Measurements from ENCODE around the gene C11orf58. TPM values are rescaled to one million over a fixed set of nuclear protein-coding genes. Genes with fewer than 3 reads are reported as not detected.

The C11orf58 gene
- total RNA-seq, 1 donor from 2014 or later = 127 TPM

DNA sequence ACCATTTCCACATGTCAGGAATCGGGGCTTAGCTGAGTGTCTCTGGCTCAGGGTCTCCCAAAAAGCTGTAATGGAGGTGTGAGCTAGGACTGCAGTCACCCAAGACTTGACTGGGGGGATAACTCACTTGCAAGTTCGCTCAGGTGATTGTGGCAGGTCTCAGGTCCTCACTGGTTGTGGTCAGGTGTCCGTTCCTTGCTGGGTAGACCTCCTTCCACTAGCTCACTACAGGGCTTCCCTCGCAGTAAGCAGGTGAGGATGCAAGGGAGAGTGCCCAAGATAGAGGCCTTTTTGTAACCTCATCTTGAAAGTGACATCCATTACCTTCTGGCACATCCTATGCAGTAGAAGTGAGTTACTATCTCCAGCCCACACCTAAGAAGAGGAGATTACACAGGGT is 29.5 kb downstream of the C11orf58 start:
- no peak for DNase-seq (ENCODE audit: low read depth)

DNA sequence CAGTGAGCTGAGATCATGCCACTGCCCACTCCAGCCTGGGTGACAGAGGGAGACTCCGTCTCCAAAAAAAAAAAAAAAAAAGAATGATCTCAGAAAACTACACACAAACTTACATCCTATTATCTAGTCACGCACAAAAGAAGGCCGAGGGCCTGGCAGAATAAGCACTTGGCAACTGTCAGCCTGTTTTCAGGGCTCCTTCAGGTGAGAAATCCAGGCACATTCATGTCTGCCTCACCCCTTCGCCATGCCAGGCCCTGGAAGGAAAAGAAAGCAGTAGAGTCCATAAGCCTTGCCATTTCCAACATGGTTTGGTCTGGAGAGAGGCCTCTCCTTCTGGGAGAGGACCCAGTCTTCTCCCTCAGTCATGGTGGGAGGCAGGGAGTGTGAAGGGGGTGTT is 30.9 kb downstream of the C11orf58 start:
- no peak for DNase-seq (ENCODE audit: low read depth)

DNA sequence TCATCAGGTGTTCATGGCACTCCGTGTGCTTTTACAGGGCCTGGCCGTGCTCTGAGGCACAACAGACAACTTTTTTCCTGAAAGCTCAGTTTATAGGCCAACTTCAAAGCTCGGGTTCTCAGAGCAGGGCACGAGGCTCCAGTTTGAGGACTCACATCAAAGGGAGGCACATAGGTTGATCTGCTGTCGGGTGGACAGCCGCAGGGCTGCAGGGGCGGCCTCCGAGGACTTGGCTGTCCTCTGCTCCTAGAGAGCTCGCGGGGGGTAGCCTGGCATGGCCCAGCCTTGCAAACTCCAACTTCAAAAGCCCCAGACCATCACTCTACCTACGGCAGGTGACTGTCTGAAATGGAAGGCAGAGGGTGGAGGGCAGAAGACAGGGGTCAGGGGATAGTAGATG is 31.6 kb downstream of the C11orf58 start:
- DNase-seq (ENCODE audit: low read depth) = no peak

DNA sequence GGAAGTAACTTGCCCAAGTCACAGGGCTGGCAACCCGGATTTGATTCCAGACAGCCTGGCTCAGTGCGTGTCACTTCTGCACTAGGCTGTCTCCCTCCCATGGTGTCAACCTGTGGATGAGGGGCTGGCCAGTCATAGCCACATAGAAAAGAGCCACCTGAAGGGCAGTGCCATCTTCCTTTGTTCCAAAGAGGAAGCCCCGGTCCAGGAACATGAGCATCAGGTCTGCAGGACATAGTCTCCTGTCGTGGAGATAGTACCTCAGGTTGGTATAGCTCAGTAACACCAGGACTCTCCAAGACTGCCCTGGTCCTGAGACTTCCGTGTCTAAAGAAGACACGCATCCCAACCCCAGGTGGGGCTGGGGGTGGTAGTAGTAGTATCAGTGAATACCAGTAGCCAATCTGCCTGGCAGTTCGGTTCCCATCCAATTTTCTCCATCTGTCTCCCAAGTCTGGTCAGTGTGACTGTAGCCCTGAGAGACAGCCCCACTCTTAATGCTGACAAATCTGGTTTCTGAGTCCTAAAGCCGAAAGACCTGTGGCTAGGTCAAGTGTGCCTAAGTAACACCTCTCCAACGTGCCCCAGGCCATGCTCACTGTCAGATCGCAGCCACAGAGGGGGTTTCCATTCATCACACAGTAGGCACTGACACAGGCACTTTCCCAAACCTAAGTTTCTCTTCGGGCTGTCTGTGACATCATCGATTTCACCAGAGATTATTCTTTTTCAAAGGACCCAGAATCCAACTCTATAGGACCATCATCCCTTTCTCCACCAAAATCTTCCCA is 33.1 kb downstream of the C11orf58 start:
- DNase-seq (ENCODE audit: low read depth) = no peak

DNA sequence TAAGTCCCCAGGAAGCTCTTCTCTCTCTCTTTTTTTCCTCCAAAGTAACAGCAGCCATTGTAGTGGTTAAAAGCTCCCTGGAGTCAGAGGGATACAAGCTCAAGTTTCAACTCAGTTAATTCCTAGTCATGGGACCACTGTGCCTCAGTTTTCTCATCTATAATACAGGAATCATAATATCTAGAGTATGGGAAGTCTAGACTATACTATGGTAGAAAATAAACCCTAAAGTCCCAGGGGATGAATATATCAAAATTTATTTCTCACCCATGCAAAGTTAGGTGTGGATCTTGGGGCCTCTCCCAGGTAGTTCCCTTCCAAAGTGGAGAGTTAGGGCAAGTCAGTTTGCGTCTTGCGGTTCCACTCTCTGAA is 33.7 kb downstream of the C11orf58 start:
- DNase-seq (ENCODE audit: low read depth) = no peak

DNA sequence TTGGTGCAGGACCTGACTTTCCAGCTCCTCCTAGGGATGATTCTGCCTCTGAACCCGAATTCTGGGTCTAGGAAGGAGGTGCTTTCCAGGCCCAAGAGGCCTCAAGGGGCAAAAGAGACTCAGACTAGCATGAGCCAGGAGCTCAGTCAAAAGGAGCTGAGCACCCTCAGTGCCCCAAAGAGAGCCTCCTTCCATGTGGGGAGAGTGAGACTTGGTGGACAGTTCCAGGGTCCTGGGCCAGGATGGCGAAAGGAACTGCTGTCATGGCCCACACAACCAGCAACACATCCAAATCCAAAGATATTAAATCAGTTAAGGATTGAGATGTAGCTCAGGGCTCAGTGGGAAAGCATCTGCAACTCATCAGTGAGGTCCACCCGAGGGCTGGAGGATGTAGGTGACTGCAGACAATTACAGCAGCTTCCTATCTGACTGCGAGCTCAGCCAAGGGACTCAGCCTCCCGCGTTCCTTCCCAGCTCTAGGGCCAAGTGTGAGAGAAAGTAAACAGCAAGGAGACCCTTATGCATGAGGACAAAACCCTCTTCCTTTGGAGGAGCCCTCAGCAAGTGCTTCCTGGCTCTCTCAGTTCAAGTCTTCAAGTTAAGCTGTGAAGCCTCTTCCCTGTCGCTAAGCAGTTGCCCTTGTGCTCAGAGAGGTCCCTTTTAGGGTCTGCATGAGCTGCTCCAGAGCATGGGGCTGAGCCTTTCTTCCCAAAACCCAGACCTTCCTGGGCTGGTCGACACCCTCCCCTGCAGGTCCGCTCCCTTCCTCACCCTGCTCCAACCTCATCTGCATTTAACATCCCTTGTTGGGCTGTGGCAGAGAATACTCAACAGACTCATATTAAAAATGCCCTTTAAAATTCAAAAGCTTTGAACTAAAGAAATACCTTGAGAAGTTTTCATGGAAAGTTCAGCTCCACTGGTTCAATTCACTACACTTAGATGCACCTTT is 35.8 kb downstream of the C11orf58 start:
- DNase-seq (ENCODE audit: low read depth) = no peak

DNA sequence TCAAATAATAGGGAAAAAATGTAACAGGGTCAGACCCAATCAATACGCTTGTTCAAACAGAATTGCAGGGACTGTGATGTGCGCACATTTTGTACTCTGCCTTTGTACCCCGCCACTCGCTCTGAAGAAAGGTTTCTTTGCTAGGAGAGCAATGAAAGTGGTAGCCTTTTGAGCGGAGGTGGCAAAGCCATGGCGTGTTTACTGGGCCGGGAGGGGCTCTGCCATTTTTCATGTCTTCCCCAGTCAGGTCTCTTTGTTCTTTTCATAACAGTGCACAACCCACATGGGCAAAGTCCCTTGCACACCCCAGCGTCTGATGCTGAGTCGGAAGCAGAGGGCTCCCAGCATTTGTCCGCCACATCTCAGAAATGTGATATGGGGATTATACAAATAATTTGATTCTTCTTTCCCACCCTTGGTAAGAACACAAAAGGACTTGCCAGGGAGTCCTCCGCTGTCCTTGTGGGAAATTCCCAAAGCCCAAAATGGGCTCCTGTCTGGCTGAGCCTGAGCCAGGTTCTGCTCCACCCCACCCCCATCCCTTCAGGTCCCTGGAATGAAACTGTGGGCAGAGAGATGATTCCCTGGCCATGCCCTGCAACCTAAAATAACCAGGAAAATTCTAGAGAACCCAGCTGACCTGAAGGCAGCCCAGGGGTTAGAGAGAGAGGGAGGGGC is 36.6 kb downstream of the C11orf58 start:
- peak; percentile 34 for DNase-seq (ENCODE audit: low read depth)

DNA sequence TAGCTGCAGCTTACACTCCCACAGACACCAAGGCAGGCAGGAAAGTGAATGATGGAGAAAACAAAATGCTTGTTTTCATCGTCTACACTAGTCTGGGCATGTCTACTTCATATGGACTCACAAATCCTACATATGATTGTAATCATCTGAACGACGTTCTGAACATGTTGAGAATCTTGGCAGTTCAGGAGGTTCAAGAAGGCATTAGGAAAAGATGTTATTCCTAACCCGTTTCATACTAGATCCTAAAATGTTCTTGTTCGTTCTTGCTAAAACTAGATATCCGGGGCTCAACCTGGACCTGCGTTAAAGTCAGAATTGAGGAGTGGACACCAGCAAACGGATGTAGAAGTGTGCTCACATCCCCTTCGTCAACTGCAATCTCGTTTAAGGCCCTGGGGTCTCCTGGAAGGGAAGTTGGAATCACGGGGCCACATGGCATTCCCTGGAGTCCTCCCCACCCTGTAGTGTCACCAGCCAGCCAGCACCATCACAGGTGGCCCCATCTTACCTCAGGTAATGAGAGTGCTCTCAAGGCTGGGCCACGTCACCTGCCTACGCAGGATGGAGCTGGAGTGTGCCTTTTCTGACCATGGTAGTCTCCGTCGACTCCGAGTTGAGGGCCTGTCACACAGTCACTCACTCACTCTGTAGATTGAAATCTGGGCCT is 37.3 kb downstream of the C11orf58 start:
- no peak for DNase-seq (ENCODE audit: low read depth)

DNA sequence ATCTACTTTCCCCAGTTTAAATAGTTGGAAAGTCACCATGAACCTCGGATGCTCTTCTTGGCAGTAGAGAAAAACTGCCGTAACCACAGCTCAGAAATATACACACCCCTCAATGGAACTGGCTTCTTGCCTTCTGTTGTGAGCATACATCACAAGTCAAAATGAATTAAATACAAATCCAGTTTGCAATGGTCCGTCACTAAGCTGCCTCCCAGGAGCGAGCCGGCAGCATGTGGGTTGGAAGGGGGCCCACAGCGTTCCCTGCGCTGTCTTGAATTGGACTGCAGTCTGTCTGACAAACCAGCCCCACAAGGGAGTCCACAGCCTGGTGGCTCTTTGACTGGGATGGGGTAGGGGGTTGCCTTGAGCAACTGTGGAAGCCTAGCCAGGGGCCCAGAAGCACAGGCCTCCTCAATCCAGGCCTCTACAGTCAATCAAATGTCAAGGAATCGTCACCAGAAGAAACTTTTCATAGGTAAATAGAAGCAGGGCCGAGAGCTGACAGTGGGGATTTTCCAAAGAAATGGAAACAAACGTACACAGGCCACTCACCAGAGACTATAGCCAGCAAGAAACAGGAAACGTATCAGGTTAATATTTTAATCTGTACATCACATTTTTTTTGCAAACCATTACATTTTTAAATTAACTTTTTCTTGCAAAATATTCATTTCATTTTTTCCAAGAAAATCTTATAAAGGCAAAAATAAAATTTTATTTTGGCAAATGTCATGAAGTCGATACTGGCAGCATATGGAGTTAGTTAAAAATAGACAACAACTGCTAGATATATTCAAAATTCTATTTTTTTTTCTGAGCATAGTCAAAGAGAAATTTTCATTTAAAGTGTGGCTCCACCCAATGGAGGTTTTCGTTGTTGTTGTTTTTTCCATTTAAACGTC is 38.5 kb downstream of the C11orf58 start:
- no peak for DNase-seq (ENCODE audit: low read depth)

DNA sequence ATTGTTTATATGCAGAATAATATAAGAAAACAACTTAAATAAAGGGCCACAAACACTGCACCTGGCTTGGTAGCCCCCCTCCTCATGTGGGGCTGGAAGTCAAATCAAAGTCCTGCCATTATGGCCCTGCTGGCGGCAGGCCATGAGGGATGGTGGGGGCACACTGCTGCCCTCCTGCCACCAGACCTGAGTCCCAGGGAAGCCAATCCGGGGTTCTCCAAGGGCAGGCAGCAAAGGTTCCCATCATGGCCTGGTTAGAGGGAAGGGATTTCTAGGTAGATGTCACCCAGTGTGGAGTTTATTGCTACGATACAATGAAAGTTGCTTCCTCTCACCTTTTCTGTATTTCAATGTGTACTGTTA is 39.1 kb downstream of the C11orf58 start:
- DNase-seq (ENCODE audit: low read depth) = no peak

DNA sequence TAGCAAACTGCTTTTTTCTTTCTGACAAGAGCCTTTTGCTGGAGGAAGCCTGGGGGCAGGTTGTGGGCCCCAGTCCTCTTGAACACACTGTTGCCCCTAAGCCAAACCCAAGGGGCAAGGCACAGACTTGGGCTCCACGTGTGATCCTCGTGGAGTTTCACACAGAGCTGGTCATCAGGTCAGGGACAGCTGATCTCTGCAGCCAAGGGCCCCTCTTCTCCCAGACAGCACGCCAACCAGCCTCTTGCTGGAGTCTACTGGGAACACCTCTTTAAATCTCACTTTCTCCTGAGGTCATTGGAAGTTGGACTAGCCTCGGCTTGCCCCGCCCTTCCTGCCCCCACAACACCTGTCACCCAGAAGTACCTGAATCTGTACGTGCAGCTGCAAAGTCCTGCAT is 39.8 kb downstream of the C11orf58 start:
- DNase-seq (ENCODE audit: low read depth) = no peak

DNA sequence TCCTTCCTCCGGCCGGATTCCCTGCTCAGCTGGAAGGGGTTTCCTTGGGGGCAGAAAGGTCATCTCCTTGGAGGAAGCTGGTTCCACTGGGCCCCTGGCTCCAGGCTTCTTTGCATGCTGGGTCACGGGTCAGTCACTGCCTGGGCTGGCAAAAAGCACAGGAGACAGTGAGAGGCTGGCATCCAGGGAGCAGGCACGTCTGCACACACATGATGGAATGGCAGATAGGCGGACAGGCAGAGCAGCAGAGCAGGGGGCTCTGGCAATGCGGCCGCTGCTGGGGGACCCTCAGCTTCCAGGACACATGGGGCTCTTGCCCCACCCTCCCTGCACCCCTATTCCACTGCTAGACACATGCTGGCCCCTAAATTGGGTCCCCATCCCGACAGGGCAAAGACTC is 40.4 kb downstream of the C11orf58 start:
- no peak for DNase-seq (ENCODE audit: low read depth)

DNA sequence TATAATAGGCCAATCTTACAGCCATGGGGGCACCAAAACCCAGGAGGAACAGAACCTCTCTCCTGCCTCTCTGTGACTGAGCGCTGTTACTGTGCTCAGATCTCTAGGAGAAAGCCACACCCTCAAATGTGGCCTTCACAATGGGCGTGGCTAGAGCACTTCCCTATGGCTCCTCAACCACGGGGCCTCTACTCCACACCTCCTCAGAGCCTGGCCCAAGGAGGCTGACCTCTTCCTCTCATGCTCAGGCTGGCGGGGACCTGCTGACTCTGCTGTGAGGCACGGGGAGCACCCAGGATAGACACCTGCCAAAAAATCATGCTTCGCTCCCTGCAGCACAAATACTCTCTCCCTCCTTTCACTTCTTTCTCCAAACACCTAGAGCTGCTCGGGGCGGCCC is 41.0 kb downstream of the C11orf58 start:
- no peak for DNase-seq (ENCODE audit: low read depth)

DNA sequence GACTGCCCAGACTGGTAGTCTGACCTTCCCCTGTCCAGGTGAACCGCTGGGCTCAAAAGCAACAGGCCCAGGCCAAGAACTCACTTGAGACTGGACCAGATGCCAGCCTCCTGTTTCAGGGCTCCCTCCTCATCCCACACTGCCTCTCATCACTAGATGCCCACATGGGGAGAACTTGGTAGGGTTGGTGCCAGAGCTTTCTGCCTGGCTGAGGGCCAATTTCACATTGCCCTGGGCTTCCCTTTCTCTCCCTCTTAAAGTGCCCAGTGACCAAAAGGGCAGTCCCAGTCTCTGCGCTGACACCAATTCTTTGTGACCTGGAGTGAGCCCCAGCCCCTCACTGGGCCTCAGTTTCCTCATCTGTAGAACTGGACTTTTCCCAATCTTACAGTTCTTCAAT is 41.7 kb downstream of the C11orf58 start:
- no peak for DNase-seq (ENCODE audit: low read depth)

DNA sequence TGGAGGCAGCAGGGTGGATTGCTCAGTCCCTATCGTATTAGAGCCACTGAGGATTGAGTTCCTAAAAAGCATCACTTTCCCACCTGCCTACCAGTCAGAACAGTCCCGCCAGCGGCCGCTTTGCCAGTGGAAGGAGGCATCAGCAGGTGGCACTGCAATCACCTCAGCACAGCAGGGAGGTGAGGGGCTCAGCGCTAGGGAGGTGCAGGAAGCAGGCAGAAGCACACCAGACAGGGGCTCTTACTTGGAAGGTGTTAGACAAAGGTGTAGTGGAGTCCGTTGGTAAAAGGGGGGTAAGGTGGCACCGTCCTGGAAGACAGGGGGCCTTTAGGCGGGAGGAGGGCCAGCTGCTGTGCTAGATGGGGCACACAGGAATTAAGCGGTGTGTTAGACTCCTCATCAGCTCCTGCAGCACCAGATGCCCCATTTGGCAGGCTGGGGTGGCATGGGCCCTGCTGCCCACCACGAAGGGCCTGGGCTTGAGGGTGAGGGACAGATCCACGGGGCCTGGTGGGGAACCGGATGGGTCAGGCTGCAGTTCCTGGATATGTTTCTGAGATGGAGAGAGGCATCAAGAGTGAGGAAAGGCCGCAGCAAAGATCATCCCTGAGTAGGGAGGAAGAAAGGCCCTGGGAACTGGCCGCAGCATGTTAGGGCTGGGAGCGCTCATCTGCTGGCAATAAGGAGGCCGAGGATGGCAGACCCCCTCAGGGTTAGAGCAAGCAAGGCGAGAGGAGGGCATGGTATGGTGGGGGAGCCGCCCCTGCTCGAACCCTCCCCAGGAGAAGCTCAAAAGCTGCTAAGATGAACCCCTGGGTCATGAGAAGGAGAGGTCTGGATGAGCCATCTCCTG is 42.5 kb downstream of the C11orf58 start:
- no peak for DNase-seq (ENCODE audit: low read depth)

DNA sequence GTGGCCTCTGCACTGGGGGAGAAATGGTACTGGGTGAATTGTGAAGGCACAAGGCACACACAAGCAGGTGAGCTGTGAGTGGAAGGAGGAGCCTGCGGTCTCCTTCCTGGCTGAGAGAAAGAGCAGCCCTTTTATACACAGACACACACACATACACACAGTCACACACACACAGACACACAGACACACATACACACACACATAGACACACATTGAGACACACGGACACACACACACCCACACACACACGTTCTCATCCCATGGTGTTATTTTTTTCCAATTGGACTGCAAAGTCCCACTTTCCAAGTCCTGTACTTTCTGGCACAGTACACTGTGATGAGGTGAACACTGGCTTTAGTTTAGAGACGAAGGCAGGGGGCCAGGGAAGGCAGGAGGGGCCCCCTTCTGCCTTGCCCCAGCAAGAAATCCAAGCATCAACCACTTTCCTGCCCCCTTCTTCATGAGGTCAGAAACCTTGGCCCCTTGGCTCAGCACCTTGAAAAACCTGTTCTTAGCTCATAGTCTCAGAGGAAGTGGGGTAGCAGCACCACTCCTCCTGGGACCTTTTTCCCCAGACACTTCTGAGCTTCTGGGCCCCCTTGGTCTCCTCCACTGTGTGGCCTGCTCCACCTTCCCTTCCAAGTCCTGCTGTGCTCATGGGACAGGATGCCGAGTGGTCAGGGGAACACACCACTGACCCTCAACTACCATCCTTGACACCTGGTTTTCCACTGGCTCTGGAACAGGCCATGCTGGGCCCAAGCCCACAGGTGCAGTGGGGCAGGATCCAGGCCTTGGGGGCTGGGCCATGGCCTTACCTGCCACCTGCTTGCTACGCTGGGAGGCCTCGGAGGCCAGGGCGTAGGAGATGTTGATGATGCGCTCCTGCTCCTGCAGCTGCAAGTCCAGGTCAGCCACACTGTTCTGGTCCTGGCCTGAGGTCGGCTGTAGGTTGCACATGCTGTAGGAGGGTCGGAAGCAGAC is 43.8 kb downstream of the C11orf58 start:
- DNase-seq (ENCODE audit: low read depth) = no peak

DNA sequence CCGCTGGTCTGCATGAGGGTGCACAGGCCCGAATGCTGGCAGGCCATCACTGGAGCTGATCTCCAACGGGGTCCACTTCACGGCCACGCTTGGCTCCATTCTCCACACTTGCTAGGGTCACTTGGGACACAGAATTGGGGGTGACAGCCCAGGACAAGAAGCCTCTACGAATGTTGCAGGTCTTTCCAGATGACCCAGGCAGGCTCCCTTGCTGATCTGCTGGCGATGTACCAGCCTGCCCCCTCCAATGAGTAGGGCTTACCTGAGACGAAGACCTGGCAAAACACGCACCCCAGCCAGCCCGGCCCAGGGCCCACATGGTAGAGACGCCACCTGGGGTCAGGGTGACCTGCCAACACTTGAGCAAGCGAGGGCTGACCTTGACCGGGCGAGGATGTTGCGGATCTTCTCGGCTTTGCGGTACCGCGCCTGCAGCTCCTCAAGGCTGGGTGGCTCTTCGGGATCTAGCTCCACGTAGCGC is 44.9 kb downstream of the C11orf58 start:
- DNase-seq (ENCODE audit: low read depth) = no peak

DNA sequence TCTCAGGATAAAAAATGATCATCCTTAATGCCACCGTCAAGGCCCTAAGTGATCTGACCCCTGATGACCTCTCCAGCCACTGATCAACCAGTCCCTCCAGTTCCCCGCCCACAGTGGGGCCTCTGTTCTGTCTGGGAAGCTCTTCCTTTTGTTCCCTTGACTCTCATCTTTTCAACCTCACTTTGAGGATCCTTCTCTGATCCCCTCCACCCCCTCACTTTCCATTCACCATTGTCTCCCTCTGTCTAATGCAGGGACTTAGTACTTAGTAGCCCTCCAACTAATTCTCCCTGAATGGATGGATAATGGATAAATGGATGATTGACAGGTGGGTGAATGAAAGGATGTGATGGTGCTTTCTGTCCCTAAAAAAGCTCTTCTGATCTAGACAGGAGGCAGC is 45.6 kb downstream of the C11orf58 start:
- DNase-seq (ENCODE audit: low read depth) = no peak

Measured in myocyte (in vitro differentiated cells).